GM23248 (cell line): ENCODE results near the gene ANKRD6.

Experiments
- EZH2 ChIP-seq: fragments of 200-600 bp; sonication (generic); IDR thresholded peaks from 2 replicates; pipeline ENCODE4 v1.6.1; 2018; ENCODE audit warnings: antibody characterized with exemption, mild to moderate bottlenecking; ENCODE audit not compliant: insufficient read depth, poor library complexity, severe bottlenecking
- EZH2phosphoT487 ChIP-seq: fragments of 200-600 bp; sonication (generic); IDR thresholded peaks from 2 replicates; pipeline ENCODE4 v1.6.1; 2018; ENCODE audit warnings: antibody characterized with exemption, moderate library complexity, mild to moderate bottlenecking, low read depth; ENCODE audit not compliant: insufficient read depth

GRCh38 chr6:89488438-89488837 lies 55.5 kb downstream of the ANKRD6 start:
- TF ChIP-seq EZH2 (no peak), EZH2phosphoT487 (no peak)
